HG02943 (cell line): Measurements from ENCODE around the gene LRRC7.
"Not testable (repeated sequence)": the region's sequence is repeated elsewhere in the genome, so short reads cannot be mapped to it uniquely, and the experiment has no call there.

Experiments used
- ATAC-seq: cut with Tn5 transposase; IDR thresholded peaks from one replicate; pipeline ENCODE4 v1.9.1; 2021; ENCODE audit warnings: mild to moderate bottlenecking, low read depth, moderate library complexity; ENCODE audit not compliant: unreplicated experiment

Gene LRRC7

GRCh38 chr1:70017770-70018169, 450.0 kb downstream of the LRRC7 start:
- ATAC-seq, result no peak

GRCh38 chr1:70024272-70024671, 456.6 kb downstream of the LRRC7 start:
- ATAC-seq, result no peak

- no peak for ATAC-seq
These were observed 457.3 kb downstream of the LRRC7 start for GRCh38 chr1:70025052-70025451.

- no peak for ATAC-seq
These were observed 458.1 kb downstream of the LRRC7 start for GRCh38 chr1:70025846-70026245.

GRCh38 chr1:70033266-70033873, 465.6 kb downstream of the LRRC7 start:
- no peak for ATAC-seq

GRCh38 chr1:70033936-70034335, 466.2 kb downstream of the LRRC7 start:
- ATAC-seq, result no peak

GRCh38 chr1:70034403-70034802, 466.7 kb downstream of the LRRC7 start:
- ATAC-seq, result no peak

- no peak for ATAC-seq
These were observed 470.3 kb downstream of the LRRC7 start for GRCh38 chr1:70038025-70038424.

GRCh38 chr1:70039485-70039884, 471.8 kb downstream of the LRRC7 start:
- no peak for ATAC-seq

GRCh38 chr1:70041317-70042045, 473.8 kb downstream of the LRRC7 start:
- no peak for ATAC-seq

- no peak for ATAC-seq
These were observed 474.5 kb downstream of the LRRC7 start for GRCh38 chr1:70042090-70042731.

GRCh38 chr1:70043804-70044203, 476.1 kb downstream of the LRRC7 start:
- no peak for ATAC-seq

GRCh38 chr1:70044832-70045231, 477.1 kb downstream of the LRRC7 start:
- ATAC-seq, result no peak

- not testable (repeated sequence) for ATAC-seq
These were observed 477.9 kb downstream of the LRRC7 start for GRCh38 chr1:70045581-70045980.

GRCh38 chr1:70048336-70049094, 480.8 kb downstream of the LRRC7 start:
- ATAC-seq, result no peak

- ATAC-seq, result no peak
These were observed 484.2 kb downstream of the LRRC7 start for GRCh38 chr1:70051926-70052325.

GRCh38 chr1:70057500-70057899, 489.8 kb downstream of the LRRC7 start:
- ATAC-seq, result no peak

- ATAC-seq, result no peak
These were observed 493.5 kb downstream of the LRRC7 start for GRCh38 chr1:70061231-70061630.

- ATAC-seq, result no peak
These were observed 496.1 kb downstream of the LRRC7 start for GRCh38 chr1:70063861-70064260.

GRCh38 chr1:70066711-70067110, 499.0 kb downstream of the LRRC7 start:
- no peak for ATAC-seq

GRCh38 chr1:70071601-70072000, 503.9 kb downstream of the LRRC7 start:
- ATAC-seq, result no peak
